GM19035 (cell line): ENCODE results near the gene ZBTB42.
"Not testable (repeated sequence)": the region's sequence is repeated elsewhere in the genome, so short reads cannot be mapped to it uniquely, and the experiment has no call there.

Source experiments
- ATAC-seq: cut with Tn5 transposase; IDR thresholded peaks from one replicate; pipeline ENCODE4 v1.9.1; 2021; ENCODE audit not compliant: unreplicated experiment

The ZBTB42 gene

DNA sequence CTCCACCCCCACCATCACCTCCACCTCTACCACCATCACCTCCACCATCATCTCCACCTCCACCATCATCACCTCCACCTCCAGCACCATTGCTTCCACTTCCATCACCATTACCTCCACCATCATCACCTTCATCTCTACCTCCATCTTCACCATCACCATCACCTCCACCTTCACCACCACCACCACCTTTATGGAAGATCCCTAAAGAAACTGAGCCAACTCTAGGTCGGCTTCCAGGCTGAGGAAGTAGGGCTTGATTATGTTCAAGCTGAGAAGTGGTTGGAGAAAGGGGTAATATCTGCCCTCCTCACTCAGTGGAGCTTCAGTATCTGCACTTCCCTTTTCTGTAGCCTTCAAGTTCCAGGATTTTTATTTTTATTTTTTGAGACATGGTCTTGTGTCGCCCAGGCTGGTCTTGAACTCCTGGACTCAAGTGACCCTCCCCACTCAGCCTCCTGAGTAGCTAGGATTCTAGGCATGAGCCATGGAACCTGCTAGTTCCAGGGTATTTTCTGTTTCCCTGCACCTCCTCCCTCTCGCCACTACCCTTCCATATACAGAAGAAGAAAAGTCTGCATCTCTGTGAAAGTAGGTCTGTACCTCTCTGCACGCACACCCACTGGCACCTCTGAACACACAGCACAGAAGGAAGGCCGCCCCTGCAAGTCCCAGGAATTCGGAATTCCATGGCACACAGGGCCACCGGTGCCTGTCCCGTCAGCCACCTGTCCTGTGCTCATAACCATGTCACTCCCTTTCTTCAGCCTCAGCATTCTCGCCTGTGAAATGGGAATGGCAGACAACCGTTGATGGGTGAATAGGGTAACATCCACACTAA, 5.9 kb downstream of the ZBTB42 start:
- ATAC-seq: no peak

DNA sequence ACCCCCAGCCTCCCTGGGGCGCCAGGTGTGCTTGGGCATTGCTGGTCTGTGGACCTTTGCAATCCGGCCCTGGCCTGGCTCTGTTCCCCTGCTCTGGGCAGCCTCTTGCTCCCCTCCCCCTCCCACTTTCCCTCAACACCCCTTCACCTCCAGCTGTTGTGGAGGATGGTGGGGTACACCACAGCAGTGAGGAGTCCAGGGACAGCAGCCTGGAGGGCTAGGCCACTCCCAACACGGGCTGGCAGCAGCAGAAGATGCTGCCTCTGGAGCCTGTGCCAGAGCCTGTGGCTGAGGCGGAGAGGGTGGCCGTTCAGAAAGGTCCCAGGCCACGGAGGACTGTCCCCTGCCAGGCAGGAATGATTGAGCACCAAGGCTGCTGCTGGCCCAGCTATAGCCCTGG, 7.6 kb downstream of the ZBTB42 start:
- no peak for ATAC-seq

DNA sequence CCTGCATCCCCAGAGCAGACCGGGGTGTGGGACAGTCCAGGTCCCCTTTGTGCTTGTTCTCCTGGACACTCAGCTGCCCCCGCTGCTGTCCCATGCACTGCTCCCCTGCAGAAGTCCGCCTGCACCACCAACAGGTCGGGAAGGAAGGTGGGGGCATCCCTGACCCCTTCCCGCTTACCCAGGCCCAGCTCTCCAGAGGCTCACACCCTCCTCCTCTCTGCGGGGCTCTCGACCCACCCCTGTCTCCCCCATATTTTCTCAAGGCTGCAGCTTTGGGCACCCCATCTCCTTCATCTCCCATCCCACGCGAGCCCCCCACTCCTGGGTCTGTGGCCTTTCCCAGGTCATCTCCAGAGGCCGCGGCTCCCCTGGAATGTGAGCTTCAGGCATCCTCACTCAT, 9.4 kb downstream of the ZBTB42 start:
- no peak for ATAC-seq

DNA sequence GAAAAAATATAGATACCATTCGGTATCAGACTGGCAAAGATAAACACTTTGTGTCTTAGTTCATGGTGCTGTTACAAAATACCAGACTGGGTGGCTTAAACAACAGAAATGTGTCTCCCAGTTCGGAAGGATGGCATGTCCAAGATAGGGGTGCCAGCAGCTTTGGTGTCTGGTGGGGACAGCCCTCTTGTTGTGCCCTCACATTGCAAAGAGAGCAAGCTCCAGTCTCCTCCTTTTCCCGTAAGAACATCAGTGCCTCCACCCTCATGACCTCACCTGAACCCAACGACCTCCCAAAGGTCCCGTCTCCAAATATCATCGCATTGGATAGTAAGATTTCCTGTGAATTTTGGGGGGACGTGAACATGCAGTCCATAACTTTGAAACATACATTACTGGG, 12.4 kb downstream of the ZBTB42 start:
- no peak for ATAC-seq

DNA sequence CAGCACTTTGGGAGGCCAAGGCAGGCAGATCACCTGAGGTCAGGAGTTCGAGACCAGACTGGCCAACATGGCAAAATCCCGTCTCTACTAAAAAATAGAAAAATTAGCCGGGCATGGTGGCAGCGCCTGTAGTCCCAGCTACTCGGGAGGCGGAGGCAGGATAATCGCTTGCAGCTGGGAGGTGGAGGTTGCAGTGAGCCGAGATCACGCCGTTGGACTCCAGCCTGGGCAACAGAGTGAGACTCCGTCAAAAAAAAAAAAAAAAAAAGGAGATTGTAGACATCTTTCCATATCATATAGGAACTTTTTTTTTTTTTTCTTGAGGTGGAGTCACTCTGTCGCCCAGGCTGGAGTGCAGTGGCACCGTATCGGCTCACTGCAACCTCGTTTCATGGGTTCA, 13.8 kb downstream of the ZBTB42 start:
- not testable (repeated sequence) for ATAC-seq

DNA sequence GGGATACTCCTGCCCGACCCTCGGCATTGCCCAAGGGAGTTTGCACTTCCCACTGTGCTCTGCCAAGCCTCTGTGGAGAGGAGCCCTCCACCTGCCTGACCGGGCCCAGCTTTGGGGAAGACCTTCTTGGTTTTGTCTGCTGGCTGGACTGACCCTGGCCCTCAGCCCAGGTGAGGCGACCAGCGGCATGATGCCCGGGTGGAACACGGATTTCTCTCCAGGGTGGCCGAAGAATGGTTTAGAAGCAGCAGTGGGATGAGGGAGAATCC, 15.6 kb downstream of the ZBTB42 start:
- no peak for ATAC-seq

DNA sequence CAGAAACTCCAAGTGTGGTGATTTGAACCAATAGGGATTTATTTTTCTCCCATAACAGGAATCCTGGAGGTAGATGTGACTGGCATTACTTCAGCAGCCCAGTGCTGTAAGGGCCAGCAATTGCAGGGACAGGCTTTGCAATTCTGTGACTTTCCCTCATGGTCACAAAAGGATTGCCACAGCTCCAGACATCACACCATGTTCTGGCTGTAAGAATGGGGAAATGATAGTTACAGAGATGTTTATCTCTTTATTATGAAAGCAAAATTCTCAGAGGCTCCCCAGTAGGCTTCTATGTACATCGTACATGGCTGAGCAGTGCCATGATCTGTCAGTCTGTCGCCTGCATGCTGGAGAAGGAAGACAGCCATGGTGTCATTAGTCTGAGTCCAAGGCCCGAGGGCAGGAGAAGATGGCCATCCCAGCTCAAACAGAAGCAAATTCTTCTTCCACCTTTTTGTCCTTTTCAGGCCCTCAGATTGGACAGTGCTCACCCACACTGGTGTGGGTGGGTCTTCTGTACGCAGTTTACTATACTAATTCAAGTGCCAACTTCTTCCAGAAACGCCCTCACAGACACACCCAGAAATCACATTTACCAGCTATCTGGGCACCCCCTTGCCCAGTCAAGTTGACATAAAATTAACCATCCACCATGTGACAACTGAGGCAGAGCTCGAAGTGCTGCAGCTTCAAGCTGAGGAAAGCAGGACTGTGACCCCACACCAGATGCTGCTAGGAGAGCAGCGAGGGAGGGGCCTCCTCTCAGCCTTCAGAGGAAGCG, 17.2 kb downstream of the ZBTB42 start:
- ATAC-seq: no peak

DNA sequence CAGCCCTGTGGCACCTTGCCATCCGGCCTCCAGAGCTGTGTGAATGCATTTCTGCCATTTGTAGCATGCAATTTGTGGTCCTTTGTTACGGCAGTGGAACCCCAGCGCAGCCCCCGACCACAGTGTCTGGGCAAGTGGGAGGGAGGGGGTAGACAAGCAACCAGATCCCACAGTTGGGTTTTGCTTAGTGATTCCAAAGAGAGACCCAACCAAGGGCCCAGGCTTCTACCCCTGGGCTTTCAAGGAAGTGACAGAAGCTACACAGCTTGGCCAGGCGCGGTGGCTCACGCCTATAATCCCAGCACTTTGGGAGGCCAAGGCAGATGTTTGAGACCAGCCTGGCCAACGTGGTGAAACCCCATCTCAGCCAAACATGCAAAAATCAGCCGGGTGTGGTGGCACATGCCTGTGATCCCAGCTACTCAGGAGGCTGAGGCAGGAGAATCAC, 17.8 kb downstream of the ZBTB42 start:
- no peak for ATAC-seq

DNA sequence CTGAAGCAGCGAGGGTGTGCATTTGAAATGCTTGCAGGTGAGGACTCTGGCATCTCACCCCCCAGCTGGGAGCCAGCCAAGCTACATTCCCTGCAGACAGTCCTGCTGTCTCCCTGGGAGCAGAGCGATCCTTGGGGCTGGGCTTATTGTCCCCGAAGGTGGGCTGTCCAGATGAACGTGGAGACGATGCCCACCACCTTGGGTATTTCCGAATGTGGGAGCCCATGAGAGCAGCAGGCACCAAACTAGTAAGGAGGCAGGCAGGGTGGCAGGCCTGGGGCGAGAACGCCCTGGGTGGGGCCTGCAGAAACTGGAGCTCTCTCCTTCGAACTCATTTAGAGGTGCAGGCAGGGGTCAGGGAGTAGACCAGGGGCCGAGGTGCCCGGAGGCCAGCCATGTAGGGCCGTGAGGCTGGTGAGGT, 18.5 kb downstream of the ZBTB42 start:
- no peak for ATAC-seq

DNA sequence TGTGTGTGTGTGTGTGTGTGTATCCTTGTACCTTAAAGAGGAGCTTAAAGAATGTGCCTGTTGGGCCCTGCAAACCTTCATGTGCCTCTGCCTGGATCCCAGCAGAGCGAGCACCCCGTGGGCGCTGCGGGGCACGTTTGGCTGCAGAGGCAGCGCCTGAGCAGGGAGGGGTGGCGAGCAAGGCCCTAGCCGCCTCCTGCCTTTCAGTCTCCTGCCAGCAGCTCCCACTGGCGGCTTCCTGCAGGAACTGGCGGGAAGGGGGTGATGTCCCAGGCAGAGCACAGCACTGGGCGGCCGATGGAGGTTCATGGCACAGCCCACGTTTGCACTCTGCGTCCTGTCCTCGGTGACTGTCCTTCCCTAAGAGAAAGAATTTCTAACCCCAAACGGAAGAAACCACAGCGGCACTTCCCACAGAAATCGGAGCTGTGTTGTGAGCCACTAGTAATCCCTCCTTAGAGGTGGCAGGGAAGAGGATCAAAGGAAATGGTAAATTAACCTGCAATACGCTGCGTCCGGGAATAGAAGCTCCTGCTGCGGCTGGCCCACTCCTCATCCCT, 19.8 kb downstream of the ZBTB42 start:
- no peak for ATAC-seq

DNA sequence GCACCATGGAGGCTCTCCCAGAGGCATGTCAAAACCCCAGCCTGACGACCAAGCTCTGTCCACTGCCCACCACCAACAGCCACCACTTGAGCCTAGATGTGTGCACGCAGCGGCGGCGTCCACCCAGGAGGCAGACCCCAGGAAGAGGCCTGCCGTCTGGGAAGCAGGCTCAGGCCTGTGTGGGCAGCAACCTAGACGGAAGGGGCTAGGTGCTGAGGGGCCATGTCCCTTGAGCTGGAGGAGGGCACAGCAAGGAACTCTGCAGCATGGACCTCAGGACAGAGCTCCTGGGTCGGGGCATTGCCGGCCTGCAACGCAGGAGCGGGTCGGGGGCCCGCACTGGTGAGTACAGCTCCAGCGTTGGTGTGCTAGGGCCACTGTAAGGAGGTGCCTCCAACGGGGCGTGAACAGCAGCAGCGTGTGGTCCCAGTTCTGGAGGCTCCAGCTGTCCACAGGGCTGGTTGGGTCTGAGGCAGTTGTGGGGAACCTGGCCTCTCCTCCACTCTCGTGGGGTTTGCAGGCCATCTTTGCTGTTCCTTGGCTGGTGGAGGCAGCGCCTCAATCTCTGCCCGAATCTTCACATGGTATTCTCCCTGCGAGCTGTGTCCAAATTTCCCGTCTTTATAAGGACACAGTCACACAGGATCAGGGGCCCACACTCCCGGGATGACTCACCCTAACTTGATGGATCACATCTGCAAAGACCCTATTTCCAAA, 20.5 kb downstream of the ZBTB42 start:
- ATAC-seq: no peak

DNA sequence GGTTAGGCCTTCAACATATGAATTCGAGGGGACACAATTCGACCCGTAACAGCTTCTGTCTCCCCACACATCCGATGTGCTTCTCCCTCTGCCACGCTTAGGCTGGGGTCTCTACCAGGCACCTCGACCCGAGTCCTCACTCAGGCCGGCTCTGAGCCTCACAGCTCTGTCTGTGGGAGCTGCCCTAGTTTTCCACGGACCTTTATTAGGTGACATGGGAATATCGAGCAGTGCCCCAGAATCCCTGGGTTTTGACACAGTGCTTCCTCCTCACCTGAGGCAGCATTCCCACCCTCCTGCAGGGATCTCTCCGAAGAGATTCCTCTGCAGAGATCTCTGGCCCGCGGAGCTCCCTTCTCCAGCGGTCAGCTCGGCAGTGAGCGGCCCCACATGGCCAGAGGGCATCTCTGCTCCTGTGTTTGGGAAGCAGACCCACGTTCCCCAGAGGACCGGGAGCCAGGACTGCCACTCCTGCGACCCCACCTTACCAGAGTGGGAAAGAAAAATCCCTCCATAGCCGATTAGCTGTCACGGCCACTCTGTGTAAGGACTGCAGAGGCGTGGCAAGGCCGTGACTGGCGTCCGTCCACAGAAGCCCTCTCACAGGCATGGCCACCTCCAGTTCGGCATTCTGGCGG, 21.2 kb downstream of the ZBTB42 start:
- ATAC-seq: no peak

DNA sequence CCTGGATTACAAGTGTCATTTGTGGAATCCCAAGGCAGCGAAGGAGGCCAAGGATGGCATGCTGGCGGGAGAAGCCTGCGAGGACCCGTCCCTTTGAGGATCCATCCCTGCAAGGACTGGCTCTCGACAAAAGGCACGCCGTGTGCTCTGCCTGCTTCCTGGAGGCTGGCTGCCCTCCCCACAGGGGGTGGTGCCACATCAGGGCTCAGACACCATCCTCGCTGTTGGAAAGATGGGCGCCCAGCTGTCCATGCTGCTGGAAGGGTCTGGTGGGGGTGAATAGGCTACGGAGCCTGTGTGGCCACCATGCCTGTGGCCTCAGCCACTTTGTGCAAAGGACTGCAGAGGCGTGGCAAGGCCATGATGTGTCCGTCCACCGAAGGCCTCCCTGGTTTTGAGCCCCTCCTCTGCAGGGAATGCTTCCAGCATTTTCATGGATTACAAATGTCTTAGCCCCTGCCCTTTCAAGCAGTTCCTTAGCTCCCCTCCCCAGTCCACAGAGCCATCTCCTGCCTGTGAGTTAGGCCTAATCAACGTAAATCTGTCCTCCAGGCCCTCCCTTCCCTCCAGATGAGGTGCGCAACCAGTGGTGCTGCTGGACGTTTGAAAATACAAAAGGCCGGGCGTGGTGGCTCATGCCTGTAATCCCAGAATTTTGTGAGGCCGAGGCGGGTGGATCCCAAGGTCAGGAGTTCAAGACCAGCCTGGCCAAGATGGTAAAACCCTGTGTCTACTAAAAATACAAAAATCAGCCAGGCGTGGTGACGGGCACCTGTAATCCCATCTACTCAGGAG, 22.1 kb downstream of the ZBTB42 start:
- no peak for ATAC-seq

DNA sequence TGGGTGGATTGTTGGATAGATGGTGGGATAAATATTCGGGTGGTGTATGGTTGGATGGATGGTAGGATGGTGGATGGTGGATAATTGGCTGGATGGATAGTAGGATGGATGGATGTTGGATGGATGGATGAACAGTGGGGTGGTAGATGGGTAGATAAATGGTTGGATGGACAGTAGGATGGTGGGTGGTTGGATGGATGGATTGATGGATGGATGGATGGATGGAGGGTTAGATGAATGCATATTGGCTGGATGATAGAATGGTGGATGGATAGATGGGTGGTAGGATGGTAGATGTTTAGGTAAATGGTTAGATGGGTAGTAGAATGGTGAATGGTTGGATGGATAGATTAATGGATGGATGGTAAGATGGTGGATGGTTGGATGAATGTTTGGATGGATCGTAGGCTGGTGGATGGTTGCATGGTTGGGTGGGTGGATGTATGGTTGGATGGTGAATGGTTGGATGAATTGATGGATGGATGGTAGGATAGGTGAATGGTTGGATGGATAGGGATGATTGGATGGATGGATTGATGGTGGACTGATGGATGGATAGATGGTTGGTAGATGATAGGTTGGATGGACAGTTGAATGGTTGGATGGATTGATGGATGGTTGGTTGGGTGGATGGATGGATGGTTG, 23.6 kb downstream of the ZBTB42 start:
- no peak for ATAC-seq

DNA sequence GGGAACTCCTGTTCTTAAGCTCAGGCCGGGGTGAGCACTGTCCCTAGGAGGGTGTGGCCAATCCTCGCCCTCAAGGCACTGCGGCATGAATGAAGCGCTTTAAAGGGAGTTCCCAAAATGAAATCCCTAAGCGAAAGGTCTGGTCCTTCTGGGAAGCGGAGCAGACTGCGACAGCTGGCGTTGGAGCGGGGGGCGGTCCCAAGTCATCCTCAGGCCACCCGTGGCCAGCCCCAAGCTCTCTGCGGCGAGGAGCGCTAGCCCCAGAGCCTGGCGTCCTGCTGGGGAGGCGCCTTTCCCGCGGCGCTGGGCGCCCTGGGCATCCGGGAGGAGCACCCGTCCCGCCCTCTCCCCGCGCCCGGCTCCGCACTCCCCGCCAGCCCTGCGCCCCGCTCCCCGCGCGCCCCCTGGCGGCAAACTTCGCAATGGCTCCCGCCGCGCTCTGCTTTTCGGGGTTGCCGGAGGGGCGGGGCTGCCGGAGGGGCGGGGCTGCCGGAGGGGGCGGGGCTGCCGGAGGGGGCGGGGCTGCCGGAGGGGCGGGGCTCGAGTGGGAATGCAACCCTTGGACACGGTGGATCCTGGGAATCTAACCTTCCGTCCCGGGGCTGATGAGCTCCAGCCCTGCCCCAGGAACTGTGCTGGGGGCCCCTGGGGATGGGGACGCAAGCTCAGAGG, 25.4 kb downstream of the ZBTB42 start:
- ATAC-seq: peak; percentile 89

DNA sequence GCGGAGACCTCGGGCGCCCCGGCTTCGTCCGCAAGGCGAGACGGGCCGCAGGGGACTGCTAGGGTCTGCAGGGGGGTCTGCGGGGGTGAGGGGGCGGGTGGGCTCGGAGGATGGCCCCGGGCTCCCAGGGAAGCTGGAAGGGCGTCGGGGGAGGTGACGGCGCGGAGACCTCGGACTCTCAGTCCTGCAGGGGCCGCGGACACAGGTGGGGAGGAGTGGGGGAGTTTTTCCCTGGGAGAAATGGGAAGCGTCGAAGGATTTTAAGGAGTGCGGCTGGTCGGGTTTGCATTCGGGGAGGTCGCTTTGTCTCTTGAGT, 25.9 kb downstream of the ZBTB42 start:
- no peak for ATAC-seq

DNA sequence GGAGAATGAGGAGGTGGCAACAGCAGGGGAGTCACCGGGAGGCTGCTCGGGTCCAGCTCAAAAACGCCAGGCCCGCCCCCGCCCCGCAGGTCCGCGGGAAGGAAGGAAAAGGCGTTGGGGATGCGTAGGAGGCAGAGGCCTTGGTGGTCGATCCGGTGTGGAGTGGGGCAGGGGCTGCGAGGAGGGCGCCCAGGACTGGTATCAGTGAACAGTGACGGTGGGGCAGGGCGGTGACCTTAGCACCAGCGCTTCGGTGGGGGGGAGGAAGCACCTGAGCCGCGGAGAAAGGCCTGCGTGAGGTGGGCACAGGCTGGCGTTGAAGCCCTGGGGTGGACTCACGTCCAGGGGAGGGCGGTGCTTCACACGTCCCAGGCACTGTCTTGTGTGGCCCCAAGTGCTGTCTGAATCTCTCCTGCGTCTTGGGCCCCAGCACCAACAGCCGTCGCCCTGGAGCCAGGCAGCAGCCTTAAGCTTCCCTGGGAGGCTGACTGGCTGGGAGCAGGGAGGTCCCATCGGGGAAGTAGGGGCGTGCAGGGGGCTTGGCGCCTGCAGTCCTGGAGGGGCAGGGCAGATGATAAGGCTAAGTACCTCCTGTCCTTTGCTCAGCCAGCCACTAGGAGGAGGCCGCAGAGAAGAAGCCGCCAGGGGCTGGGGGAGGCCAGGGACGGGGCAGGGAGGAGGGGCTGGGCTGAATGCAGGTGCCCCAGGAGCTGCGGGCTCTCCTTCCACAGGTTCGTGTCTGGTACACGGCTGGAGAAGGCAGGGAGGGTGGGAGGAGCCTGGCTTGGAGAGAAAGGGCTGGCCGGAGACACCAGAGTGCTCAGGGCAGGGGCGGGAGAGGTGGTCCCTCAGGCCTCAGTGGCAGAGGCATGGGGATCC, 26.5 kb downstream of the ZBTB42 start:
- ATAC-seq: no peak

DNA sequence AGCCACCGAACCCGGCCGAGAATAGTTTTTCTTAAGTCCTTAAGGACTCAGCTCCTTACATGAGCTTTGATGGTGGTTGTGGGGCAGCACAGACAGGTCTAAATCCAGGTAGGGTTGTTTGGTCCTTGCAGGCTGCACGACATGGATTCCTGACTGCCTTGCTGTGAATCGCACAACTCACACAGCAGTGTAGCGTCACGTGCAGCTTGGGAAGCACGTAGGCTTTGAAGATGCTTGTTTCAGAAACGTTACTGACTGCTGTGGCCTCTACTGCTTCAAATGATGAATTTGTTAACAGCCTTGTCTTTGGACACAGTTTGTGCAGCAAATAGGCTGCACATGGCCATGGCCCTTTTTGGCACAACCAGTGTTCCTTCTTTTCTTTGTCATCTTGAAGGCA, 29.9 kb downstream of the ZBTB42 start:
- no peak for ATAC-seq
